ENCODE measurements around the gene PDZRN4. TPM values are rescaled to one million over a fixed set of nuclear protein-coding genes. Genes with fewer than 3 reads are reported as not detected.
"Not testable (repeated sequence)": the region's sequence is repeated elsewhere in the genome, so short reads cannot be mapped to it uniquely, and the experiment has no call there.

PDZRN4 gene
- total RNA-seq, 2 experiments from 2014 or later = not detected

DNA sequence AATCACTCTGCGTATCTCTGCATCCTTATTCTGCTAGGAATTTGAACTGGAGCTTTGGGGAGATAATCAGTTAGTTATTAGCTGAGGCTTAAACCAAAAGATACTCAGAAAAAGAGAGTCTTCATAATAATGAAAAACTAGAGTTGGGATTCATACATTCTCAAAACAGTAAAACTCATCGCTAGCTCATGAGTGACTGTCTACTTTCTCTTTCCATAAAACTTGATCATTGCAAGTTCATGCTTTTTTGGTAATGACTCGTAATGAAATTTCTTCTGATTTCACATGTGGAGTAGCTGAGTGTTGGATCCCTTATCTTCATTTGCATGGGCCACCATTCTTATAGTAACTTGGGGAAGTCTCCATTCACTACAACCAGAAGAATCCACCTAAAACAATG lies 397.7 kb downstream of the PDZRN4 start:
- DNase-seq = no peak
- Mint-ChIP-seq H3K9me3 (no peaks in the 10 kb centered on the region), H3K4me3 (no peak overlapping the region), H3K27ac (no peak overlapping the region), H3K4me1 (ENCODE audit: low read depth) (no peaks in the 10 kb centered on the region), H3K27me3 (peaks cover 5% of the 10 kb centered on the region), H3K36me3 (no peaks in the 10 kb centered on the region)
- POLR2A ChIA-PET = no interaction called here
- intact Hi-C loops (cut with micrococcal nuclease) = no loop called here
- CTCF ChIA-PET = no interaction called here

DNA sequence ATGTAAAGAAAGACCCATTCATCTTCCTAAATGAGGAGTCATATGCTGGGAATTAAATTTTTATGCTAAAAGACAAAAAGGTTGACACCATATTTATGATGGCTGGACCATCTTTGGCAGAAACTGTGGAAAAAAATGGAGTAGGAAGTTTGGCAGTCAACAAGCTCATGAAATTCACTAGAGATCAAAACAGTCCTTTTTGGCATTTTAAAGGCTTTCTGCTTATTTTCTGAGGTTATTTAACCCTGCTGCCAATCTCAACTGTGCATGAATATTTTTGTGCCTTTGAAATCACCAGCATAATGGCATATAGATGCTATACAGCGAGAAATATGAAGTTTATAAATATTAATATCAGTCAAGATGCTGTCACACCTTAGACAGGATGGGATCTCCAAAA lies 399.5 kb downstream of the PDZRN4 start:
- intact Hi-C loops (cut with micrococcal nuclease) = no loop called here
- Mint-ChIP-seq H3K4me3 (no peak overlapping the region), H3K9me3 (no peaks in the 10 kb centered on the region), H3K27ac (no peak overlapping the region), H3K27me3 (peaks cover 2% of the 10 kb centered on the region), H3K4me1 (ENCODE audit: low read depth) (no peaks in the 10 kb centered on the region), H3K36me3 (no peaks in the 10 kb centered on the region)
- CTCF ChIA-PET = no interaction called here
- no peak for DNase-seq
- POLR2A ChIA-PET = no interaction called here

DNA sequence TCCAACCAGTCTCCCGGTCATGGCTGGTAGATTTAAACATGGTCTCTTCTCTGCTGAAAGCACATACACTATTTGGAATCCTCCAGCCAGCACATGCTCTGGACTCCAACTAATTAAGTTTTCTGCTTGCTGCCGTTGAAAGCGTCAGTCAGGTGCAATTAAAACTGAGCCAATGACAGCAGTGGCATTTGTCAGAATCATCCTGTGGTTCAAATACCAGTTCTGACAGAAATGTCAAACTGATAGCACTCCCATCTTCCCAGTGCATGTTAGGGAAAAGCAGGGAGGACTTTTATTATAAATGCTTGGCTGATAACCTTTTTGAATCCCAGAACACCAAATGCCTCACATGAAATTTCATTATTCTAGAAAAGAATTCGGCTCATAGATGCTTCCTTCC lies 401.8 kb downstream of the PDZRN4 start:
- Mint-ChIP-seq H3K27ac (no peak overlapping the region), H3K4me1 (ENCODE audit: low read depth) (no peaks in the 10 kb centered on the region), H3K4me3 (no peak overlapping the region), H3K36me3 (no peaks in the 10 kb centered on the region), H3K27me3 (no peaks in the 10 kb centered on the region), H3K9me3 (no peaks in the 10 kb centered on the region)
- POLR2A ChIA-PET = no interaction called here
- no peak for DNase-seq
- CTCF ChIA-PET = no interaction called here
- intact Hi-C loops (cut with micrococcal nuclease) = no loop called here

DNA sequence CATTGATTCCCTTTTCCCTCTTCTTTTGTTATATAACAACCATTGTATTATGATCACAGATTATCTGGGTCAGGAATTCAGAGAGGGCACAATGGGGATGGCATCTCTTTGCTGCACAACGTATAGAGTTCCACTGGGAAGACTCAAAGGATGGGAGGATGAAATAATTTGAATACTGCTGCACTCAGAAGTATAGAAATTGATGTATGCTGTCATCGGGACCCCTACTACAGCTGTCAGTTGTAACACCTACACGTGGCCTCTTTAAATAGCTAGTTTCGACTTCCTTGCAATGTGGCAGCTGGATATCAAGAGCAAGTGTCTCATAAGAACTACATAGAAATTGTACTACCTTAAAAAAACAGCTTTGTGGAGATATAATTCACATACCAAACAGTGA lies 408.1 kb downstream of the PDZRN4 start:
- Mint-ChIP-seq H3K9me3 (no peaks in the 10 kb centered on the region), H3K4me1 (ENCODE audit: low read depth) (no peaks in the 10 kb centered on the region), H3K27me3 (no peaks in the 10 kb centered on the region), H3K36me3 (no peaks in the 10 kb centered on the region), H3K4me3 (no peak overlapping the region), H3K27ac (no peak overlapping the region)
- POLR2A ChIA-PET = no interaction called here
- CTCF ChIA-PET = no interaction called here
- intact Hi-C loops (cut with micrococcal nuclease) = no loop called here
- no peak for DNase-seq

DNA sequence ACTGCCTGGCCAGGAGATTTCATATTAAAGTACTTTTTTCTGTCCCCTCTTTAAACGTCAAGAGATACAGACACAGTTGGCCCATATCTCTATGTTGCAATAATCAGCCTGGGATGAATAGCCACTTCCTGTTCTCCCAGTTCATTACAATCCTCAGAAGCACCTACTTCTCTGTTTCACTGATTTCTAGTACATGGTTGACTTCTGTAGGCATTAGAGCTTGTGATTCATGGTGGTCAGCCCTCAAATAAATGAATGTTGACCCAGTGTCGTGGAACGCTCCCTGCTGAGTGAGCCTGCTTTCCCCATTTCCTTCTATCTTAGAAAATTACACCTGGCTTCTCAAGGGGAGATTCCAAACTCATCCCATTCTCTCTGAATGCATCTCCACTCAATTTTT lies 416.7 kb downstream of the PDZRN4 start:
- CTCF ChIA-PET = no interaction called here
- no peak overlapping the region for H3K27ac Mint-ChIP-seq

DNA sequence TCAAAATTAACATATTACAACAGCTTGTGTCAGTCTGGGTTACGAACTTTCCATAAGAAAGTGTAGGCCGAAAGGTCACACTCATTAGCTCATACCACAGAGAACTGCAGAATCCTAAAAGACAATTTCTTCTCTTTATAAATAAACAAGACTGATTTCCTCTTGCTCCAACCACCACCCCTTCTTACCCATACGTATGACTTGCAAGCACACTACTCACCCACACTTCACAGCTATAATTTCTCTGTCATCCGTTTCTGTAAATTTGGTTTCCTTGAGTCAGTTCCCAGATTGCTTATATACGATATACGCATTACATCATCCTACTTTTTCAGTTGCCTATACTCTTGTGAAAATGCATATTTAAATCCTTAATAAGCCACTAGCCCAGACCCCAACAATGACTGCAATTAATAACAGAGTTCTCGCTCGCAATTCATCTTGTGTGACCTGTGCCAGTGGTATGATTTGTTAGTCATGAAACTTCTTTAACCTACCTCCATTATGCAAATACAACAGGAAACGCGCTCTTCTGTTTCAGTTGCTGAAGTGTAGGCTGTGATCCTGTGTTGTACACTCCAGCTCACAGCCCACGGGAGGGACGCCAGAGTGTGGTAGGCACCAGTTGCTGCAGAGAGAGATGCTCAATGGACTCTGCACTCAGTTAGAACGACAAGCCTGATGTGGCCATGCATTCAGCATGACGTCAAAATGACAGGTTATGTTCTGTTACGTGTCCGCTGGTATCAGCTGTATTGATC lies 417.6 kb downstream of the PDZRN4 start:
- no peaks in the 10 kb centered on the region for H3K4me1 Mint-ChIP-seq (ENCODE audit: low read depth)
- H3K27me3 Mint-ChIP-seq = no peaks in the 10 kb centered on the region
- CTCF ChIA-PET = interaction anchor here (0.6 kb wide), 1 partner anchor 419 kb away, joined by 4 read pairs; no protein-coding TSS in a partner anchor
- POLR2A ChIA-PET = no interaction called here
- no peak overlapping the region for H3K27ac Mint-ChIP-seq
- no peak overlapping the region for H3K4me3 Mint-ChIP-seq
- no peaks in the 10 kb centered on the region for H3K9me3 Mint-ChIP-seq
- no peaks in the 10 kb centered on the region for H3K36me3 Mint-ChIP-seq
- no peak for DNase-seq
- intact Hi-C loops (cut with micrococcal nuclease) = no loop called here

More for the DNA sequence above, 416.7 kb downstream of the PDZRN4 start:
- Mint-ChIP-seq H3K4me3 (no peak overlapping the region), H3K4me1 (ENCODE audit: low read depth) (no peaks in the 10 kb centered on the region), H3K27me3 (no peaks in the 10 kb centered on the region), H3K9me3 (no peaks in the 10 kb centered on the region), H3K36me3 (no peaks in the 10 kb centered on the region)
- no peak for DNase-seq
- POLR2A ChIA-PET = no interaction called here
- intact Hi-C loops (cut with micrococcal nuclease) = no loop called here

DNA sequence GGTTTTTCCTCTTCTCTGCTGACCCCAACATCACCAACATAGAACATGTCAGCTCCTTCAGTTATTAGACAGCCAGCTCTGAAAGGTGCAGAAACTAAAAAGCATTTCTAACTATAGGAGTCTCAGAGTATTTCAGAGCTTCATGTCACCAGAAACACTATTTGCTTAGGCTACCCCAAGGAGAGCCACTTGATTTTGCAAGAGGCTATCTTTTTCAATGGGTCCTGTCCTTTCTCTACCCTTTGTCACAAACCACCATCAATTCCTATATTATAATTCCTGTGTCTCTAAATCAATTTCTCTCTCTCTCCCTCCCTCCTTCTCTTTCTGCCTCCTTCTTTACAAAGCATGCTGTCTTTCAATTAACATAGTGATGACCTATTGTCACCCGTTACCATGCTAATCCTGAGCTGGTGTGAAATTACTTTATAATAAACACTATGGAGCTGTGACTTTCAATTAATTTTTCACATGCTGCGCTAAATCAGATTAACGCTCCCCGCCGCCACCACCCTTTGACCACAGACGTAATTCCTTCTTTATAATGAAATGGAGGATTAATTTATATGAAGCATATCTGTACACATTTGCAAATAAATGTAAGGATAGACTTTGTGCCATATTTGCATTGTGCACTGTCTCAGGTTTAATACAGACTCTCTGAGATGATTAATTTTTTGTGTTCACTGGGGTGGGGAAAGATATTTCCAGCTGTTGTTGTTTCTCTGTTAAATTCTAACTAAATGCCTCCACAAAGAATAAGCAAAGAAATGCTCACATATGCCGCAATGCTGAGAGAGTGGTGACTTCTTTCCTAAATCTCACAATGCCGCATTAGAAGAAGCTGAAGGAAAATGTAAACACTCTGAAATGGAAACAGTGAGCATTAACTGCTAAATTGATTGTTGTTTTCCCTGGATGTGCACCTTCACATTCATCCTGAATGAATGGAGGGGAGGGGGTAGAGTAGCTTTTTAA lies 418.6 kb downstream of the PDZRN4 start:
- Mint-ChIP-seq H3K27ac (no peak overlapping the region), H3K36me3 (no peaks in the 10 kb centered on the region), H3K4me3 (no peak overlapping the region), H3K9me3 (no peaks in the 10 kb centered on the region), H3K4me1 (ENCODE audit: low read depth) (no peaks in the 10 kb centered on the region), H3K27me3 (no peaks in the 10 kb centered on the region)
- DNase-seq = no peak
- ChIA-PET POLR2A (no interaction called here), CTCF (interaction anchor here (0.6 kb wide), 1 partner anchor 418 kb away, joined by 4 read pairs; no protein-coding TSS in a partner anchor)
- intact Hi-C loops (cut with micrococcal nuclease) = no loop called here

DNA sequence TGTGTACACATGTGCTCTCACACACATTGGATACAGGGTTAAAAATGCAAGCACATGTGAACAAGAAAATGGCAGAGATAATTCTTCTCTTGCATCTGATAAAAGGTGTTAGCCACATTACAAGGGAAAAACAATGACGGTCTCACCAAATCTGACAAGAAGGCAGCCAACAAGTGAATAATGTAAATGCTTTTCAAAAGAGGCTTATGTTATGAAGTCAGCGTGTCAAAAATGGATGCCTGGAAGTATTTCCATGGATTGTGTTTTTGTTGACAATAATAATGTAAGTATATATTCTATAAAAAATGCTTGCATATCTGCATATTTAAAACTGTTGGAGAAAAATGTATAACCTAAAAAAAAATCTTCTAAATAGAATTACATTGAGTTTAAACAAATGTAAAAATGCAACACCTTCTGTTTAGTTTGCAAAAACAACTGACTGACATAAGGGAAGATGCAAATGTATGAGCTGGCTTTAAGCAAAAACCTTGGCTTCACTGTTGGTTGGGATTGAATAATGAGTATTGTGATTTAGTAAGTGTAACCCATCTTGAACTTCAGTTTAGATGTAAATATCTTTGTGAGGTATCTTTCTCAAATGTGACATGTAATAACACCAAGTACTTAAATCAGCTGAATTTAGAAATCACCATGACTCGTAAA lies 424.9 kb downstream of the PDZRN4 start:
- peaks cover 4% of the 10 kb centered on the region for H3K9me3 Mint-ChIP-seq
- H3K4me3 Mint-ChIP-seq = no peak overlapping the region
- intact Hi-C loops (cut with micrococcal nuclease) = no loop called here
- no peak for DNase-seq
- ChIA-PET POLR2A (no interaction called here), CTCF (no interaction called here)
- H3K4me1 Mint-ChIP-seq (ENCODE audit: low read depth) = no peaks in the 10 kb centered on the region
- H3K27ac Mint-ChIP-seq = no peak overlapping the region
- no peaks in the 10 kb centered on the region for H3K27me3 Mint-ChIP-seq
- H3K36me3 Mint-ChIP-seq = no peaks in the 10 kb centered on the region

DNA sequence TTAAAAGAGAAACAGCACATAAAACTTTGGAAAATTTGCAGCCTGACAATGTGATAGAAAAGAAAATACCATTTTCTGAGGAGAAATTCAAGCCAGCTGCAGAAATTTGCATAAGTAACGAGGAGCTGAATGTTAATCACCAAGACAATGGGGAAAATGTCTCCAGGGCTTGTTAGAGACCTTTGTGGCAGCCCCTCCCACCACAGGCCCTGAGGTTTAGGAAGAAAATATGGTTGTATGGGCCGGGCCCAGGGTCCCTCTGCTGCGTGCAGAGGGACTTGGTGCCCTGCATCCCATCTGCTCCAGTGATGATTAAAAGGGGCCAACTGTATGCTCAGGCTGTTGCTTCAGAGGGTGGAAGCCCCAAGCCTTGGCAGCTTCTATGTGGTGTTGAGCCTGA lies 427.1 kb downstream of the PDZRN4 start:
- H3K4me3 Mint-ChIP-seq; POLR2A ChIA-PET; CTCF ChIA-PET; DNase-seq; intact Hi-C loops (cut with micrococcal nuclease); H3K36me3 Mint-ChIP-seq; H3K27me3 Mint-ChIP-seq; H3K4me1 Mint-ChIP-seq (ENCODE audit: low read depth); H3K9me3 Mint-ChIP-seq; H3K27ac Mint-ChIP-seq: not testable (repeated sequence)

DNA sequence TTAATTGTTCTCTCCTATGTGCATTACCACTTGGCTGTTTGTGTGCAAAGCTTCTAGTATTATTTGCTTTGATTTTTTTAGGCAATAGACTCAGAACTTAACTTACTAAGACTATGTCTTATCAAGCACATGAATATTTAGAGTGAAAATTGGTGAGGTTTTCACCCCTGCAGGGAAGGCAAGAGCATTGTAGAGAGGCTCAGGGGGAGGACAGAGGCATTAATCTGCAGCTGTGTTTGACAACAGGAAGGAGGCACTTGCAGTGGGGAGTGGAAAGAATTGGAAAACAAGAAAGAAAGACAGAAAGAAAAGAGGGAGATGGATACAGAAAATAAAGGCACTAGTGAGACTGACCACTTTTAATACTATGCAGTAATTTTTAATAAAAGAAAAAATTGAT lies 431.6 kb downstream of the PDZRN4 start:
- no peak for DNase-seq
- CTCF ChIA-PET = no interaction called here

DNA sequence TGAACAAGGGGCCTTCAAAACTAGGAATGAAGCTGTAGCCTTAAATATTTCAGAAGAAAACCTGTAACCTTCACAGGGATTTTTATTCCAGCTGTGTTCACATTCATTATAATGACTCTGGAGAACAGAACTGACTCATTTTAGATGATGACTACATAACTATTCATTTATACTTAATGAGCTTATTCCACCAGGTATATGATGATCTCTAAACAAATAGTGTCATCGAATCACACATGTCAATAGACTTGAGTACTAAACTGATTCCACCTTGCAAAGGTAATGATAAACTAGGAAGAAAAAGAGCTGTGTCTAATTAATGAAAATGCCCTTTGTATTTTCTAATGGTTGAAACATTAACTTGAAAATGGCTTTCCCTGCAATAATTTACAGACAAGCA lies 433.2 kb downstream of the PDZRN4 start:
- H3K4me3 Mint-ChIP-seq = no peak overlapping the region
- ChIA-PET POLR2A (no interaction called here), CTCF (no interaction called here)
- no peaks in the 10 kb centered on the region for H3K4me1 Mint-ChIP-seq (ENCODE audit: low read depth)
- intact Hi-C loops (cut with micrococcal nuclease) = no loop called here
- H3K27me3 Mint-ChIP-seq = no peaks in the 10 kb centered on the region
- no peaks in the 10 kb centered on the region for H3K36me3 Mint-ChIP-seq
- H3K27ac Mint-ChIP-seq = no peak overlapping the region
- no peak for DNase-seq
- H3K9me3 Mint-ChIP-seq = peaks cover 1% of the 10 kb centered on the region

More for the DNA sequence above, 431.6 kb downstream of the PDZRN4 start:
- Mint-ChIP-seq H3K4me1 (ENCODE audit: low read depth) (no peaks in the 10 kb centered on the region), H3K27me3 (no peaks in the 10 kb centered on the region), H3K36me3 (no peaks in the 10 kb centered on the region), H3K9me3 (peaks cover 4% of the 10 kb centered on the region), H3K27ac (no peak overlapping the region), H3K4me3 (no peak overlapping the region)
- intact Hi-C loops (cut with micrococcal nuclease) = no loop called here
- POLR2A ChIA-PET = no interaction called here

Measured in activated CD4-positive, alpha-beta memory T cell treated with anti-CD3 and anti-CD28 coated beads for 36 hours (primary cell).